HG02885 (cell line): ENCODE results near the gene RASA1.
A peak's percentile ranks its signal among the peaks of the same experiment; 100 is the strongest.

ENCODE experiments used
- ATAC-seq: cut with Tn5 transposase; IDR thresholded peaks from one replicate; pipeline ENCODE4 v1.9.1; 2021; ENCODE audit warnings: mild to moderate bottlenecking; ENCODE audit not compliant: unreplicated experiment, poor library complexity

Gene RASA1

GRCh38 chr5:87354496-87354895 lies 86.8 kb downstream of the RASA1 start:
- no peak for ATAC-seq

GRCh38 chr5:87359106-87359505 lies 91.4 kb downstream of the RASA1 start:
- ATAC-seq, result no peak

GRCh38 chr5:87360132-87360531 lies 92.4 kb downstream of the RASA1 start:
- no peak for ATAC-seq

GRCh38 chr5:87361031-87361445 lies 93.4 kb downstream of the RASA1 start:
- no peak for ATAC-seq

- no peak for ATAC-seq
These were observed 94.0 kb downstream of the RASA1 start for GRCh38 chr5:87361536-87362213.

GRCh38 chr5:87367243-87367642 lies 99.6 kb downstream of the RASA1 start:
- no peak for ATAC-seq

GRCh38 chr5:87368601-87369000 lies 100.9 kb downstream of the RASA1 start:
- ATAC-seq, result no peak

- ATAC-seq, result no peak
These were observed 101.7 kb downstream of the RASA1 start for GRCh38 chr5:87369431-87369830.

GRCh38 chr5:87372705-87373104 lies 105.0 kb downstream of the RASA1 start:
- no peak for ATAC-seq

- no peak for ATAC-seq
These were observed 114.5 kb downstream of the RASA1 start for GRCh38 chr5:87382224-87382623.

- no peak for ATAC-seq
These were observed 115.5 kb downstream of the RASA1 start for GRCh38 chr5:87383216-87383615.

- no peak for ATAC-seq
These were observed 118.1 kb downstream of the RASA1 start for GRCh38 chr5:87385802-87386201.

GRCh38 chr5:87388129-87388528 lies 120.4 kb downstream of the RASA1 start:
- no peak for ATAC-seq

- no peak for ATAC-seq
These were observed 121.8 kb downstream of the RASA1 start for GRCh38 chr5:87389296-87390034.

- ATAC-seq, result peak; percentile 65
These were observed 122.4 kb downstream of the RASA1 start for GRCh38 chr5:87390075-87390474.

GRCh38 chr5:87390576-87391199 lies 123.0 kb downstream of the RASA1 start:
- no peak for ATAC-seq

GRCh38 chr5:87392170-87392569 lies 124.5 kb downstream of the RASA1 start:
- ATAC-seq, result no peak

- no peak for ATAC-seq
These were observed 125.1 kb downstream of the RASA1 start for GRCh38 chr5:87392801-87393200.

GRCh38 chr5:87393331-87393730 lies 125.6 kb downstream of the RASA1 start:
- ATAC-seq, result no peak

- no peak for ATAC-seq
These were observed 126.9 kb downstream of the RASA1 start for GRCh38 chr5:87394411-87395165.
